KBM-7 (cell line): ENCODE data around the gene CSGALNACT2.

Experiments used
- DNase-seq: peaks from one replicate; pipeline ENCODE4 v3.0.0-alpha.2; 2015
- in situ Hi-C: fragments of 300-500 bp; cut with MboI; formaldehyde crosslinking; loops from 2 replicates; pipeline ENCODE4 v1.14.3; 2020; ENCODE audit warnings: low sequenced_read_pairs, low pct_unique_long_range_greater_than_20kb, mixed read lengths

Gene CSGALNACT2

DNA sequence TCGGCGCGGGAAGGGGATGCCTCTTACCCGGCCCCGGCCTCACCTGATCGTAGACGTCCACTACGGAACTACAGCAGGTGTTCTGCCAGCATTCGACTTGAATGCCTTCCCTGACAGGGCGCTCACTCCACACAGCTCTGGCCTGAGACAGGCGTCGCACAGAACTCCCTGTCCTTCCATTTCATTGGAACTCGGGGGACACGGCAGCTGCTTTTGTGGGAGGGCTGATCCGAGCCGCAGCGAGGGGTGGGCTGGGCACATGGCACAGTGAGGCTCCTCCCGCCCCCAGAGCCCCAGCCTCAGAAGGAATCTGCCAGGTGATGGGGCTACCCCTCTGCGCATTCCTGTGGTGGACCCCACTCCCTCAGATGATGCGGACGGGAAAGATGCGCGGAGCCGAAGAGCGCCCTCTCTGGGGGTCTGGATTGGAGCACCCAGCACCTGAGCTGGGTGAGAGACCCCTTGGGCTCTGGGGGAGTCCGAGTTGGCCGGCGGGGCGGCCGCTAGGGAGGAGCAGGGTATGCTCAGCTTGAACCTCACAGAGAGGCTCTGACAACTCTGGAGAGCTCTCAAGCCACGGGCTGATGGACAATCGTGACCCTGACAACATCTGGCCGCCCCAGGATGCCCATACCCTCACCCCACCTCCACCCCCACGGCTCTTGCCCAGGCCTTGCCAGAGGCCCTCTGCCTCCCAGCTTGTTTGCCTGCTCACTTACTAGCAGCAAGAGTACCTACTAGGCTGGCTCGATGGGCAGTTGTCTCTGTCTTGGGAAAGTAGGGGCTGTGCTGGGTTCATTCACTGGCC is 92.1 kb downstream of the CSGALNACT2 start:
- in situ Hi-C loops, result no loop called here

DNA sequence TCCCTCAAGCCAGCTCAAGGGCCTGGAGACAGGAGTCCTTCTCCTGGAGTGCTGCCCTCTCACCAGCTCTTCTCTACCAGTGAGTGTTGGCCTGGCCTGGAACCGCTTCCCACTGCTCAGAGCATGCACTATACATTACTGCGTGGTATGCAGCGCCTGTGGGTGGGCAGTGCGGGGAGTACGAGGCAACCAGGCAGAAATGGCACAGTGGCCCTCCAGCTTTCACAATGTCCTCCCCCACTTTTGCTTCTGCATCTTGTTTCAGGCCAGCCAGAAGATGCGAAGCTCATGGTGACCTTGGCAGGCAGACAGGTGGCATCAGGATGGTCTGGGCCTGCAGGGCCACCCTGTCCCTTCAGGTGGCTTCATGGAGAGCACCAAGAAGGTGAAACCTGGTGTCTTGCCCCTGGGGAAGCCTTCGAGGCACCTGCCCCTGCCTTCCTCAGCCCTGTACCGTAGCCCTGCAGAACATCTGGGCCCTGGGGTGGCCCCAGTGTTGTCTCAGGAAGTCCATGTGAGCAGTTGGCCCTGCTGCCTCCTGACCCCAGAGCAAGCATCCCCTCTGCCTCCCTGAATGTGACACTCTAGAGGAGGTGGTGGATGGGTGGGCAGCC is 92.8 kb downstream of the CSGALNACT2 start:
- in situ Hi-C loops, result no loop called here
- no peak for DNase-seq

More for the DNA sequence above, 92.1 kb downstream of the CSGALNACT2 start:
- no peak for DNase-seq

DNA sequence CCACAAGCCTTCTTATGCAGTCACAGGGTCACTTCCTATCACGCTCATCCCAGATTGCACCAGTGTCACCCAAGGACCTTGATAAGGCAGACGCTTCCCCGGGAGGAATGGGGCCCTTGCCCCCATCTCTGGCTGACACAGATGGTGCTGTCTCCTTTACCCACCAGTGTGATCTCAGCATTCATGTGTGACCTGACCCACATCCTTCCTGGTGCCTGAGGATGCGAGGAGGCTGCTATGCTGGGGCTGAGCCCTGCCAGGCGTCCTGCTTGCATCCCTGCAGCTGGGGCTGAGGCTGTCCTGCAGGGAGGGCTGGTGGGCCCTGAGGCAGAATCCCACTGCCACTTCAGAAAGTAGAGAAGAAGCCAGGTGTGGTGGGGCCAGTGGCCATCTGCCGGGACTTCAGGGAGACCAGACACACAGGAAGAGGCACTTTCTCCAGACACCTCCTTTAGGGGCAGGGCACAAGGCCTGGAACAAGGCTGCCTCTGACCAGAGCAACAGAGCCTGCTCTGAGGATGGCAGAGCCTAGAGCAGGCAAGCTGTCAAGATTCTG is 93.4 kb downstream of the CSGALNACT2 start:
- DNase-seq, result no peak
- in situ Hi-C loops, result no loop called here

DNA sequence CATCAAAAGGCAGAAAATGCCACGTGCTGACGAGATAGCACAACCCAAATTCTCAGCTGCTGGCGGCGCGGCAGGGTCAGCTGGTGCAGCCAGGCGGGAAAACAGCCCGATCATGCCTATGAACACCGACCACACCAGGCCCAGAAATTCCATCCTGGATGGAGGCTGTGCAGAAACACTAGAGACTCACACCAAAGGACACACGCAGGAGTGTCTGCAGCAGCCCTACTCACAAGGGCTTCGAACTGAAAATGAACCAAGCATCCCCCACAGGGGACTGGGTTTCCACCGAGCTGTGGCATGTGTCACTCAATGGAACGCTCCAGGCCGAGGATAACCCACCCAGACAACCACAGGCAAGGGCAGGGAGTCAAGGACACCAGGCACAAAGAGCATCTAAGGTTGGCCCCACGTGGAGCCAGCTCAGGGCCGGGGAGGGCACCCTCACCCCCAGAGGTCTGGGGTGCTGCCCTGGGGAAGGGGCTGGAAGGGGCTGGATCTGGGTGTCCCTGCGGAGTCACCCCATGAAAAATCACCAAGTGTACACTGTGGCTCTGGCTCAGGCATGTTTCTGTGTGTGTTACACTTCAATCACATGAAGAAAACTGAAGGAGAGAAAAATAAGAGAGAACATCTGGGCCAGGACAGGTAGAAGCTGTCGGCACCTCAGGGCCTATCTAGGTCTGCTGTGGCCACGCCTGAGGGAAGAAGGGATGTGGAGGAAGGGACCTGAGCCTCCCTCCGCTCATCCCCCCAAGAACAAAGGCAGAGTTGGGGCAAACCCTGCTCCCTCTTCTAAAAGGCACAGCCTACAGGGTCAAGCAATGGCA is 95.6 kb downstream of the CSGALNACT2 start:
- in situ Hi-C loops, result no loop called here
- no peak for DNase-seq

DNA sequence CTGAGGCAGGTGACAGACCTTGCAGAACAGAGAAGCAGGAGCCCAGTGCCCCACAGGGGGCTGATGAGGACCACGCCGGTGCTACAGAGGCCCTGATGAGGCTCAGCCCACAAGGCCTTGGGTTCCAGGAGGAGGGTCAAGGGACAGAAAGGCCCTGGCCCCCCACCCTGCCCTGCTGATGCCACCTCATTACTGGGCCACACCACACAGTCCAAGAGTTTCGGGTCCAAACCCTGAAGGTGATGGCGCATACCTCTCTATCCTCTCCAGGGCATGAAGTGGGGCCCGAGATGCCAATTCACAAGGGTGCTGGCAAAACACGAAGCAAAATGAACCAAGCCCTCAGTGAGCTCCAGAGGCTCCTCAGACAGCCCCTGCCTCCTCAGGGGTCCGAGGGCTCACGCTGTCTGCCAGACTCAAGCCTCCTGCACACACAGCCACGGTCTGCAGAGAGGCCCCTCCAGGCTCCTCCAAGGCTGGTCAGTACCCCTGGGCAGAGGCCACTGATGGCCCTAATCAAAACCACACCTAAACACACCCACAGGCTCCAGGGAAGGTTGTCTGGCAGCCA is 96.3 kb downstream of the CSGALNACT2 start:
- DNase-seq, result no peak
- in situ Hi-C loops, result no loop called here
